ENCODE results near the gene DHODH.

DHODH gene

GRCh38 chr16:72044296-72044695 lies 35.8 kb downstream of the DHODH start:
- TF ChIP-seq POLR2AphosphoS5 (IDR thresholded peaks at IDR 0.05; ENCODE audit: low read depth, low read length) (no peak), TAF1 (IDR thresholded peaks at IDR 0.05; ENCODE audit: borderline replicate concordance, insufficient read depth, low read length) (no peak), FOXP2 (optimal IDR thresholded peaks at IDR 0.05; ENCODE audit: borderline replicate concordance, extremely low read depth, extremely low read length, insufficient read depth) (no peak), REST (IDR thresholded peaks at IDR 0.05; ENCODE audit: insufficient read depth in 1 of 2, low read depth in 2 of 2, low read length in 2 of 2) (no peak), SIN3A (IDR thresholded peaks at IDR 0.05; ENCODE audit: borderline replicate concordance, insufficient read depth, low read length) (no peak)

- no peak for TF ChIP-seq TAF1 (IDR thresholded peaks at IDR 0.05; ENCODE audit: borderline replicate concordance, insufficient read depth, low read length)
- no peak for TF ChIP-seq FOXP2 (optimal IDR thresholded peaks at IDR 0.05; ENCODE audit: borderline replicate concordance, extremely low read depth, extremely low read length, insufficient read depth)
- TF ChIP-seq POLR2AphosphoS5 (IDR thresholded peaks at IDR 0.05; ENCODE audit: low read depth, low read length), result no peak
- no peak for TF ChIP-seq REST (IDR thresholded peaks at IDR 0.05; ENCODE audit: insufficient read depth in 1 of 2, low read depth in 2 of 2, low read length in 2 of 2)
- TF ChIP-seq SIN3A (IDR thresholded peaks at IDR 0.05; ENCODE audit: borderline replicate concordance, insufficient read depth, low read length), result no peak
These were observed 36.3 kb downstream of the DHODH start for GRCh38 chr16:72044825-72045359.

- TF ChIP-seq TAF1 (IDR thresholded peaks at IDR 0.05; ENCODE audit: borderline replicate concordance, insufficient read depth, low read length) (no peak), REST (IDR thresholded peaks at IDR 0.05; ENCODE audit: insufficient read depth in 1 of 2, low read depth in 2 of 2, low read length in 2 of 2) (no peak), SIN3A (IDR thresholded peaks at IDR 0.05; ENCODE audit: borderline replicate concordance, insufficient read depth, low read length) (no peak), POLR2AphosphoS5 (IDR thresholded peaks at IDR 0.05; ENCODE audit: low read depth, low read length) (no peak), FOXP2 (optimal IDR thresholded peaks at IDR 0.05; ENCODE audit: borderline replicate concordance, extremely low read depth, extremely low read length, insufficient read depth) (no peak)
These were observed 40.6 kb downstream of the DHODH start for GRCh38 chr16:72049110-72049509.

- TF ChIP-seq POLR2AphosphoS5 (IDR thresholded peaks at IDR 0.05; ENCODE audit: low read depth, low read length) (no peak), REST (IDR thresholded peaks at IDR 0.05; ENCODE audit: insufficient read depth in 1 of 2, low read depth in 2 of 2, low read length in 2 of 2) (no peak), SIN3A (IDR thresholded peaks at IDR 0.05; ENCODE audit: borderline replicate concordance, insufficient read depth, low read length) (no peak), TAF1 (IDR thresholded peaks at IDR 0.05; ENCODE audit: borderline replicate concordance, insufficient read depth, low read length) (no peak), FOXP2 (optimal IDR thresholded peaks at IDR 0.05; ENCODE audit: borderline replicate concordance, extremely low read depth, extremely low read length, insufficient read depth) (no peak)
These were observed 42.4 kb downstream of the DHODH start for GRCh38 chr16:72050769-72051464.
